Tibial nerve (tissue), 4 donors: ENCODE data around the gene TMEM186. TPM values are rescaled to one million over a fixed set of nuclear protein-coding genes. Genes with fewer than 3 reads are reported as not detected.
"Not testable (repeated sequence)": the region's sequence is repeated elsewhere in the genome, so short reads cannot be mapped to it uniquely, and the experiment has no call there.

Experiments
- DNase-seq, 2 donors: peaks; one replicate each; pipeline ENCODE4 v3.0.0-alpha.2; 2019; ENCODE audit warnings: low spot score in 2 of 2
- H3K27ac ChIP-seq, 4 donors: fragments of 200-600 bp; sonication (generic) in 3 of 4; one replicate each; pipeline ENCODE4 v1.5.1; 2017 to 2019; ENCODE audit warnings: mild to moderate bottlenecking in 1 of 4
- H3K27me3 ChIP-seq, 2 donors: fragments of 200-600 bp; sonication (generic) in 1 of 2; one replicate each; pipeline versions ENCODE4 v1.5.1 to v1.6.0; 2017 to 2019
- H3K36me3 ChIP-seq, 3 donors: fragments of 200-600 bp; sonication (generic); one replicate each; pipeline ENCODE4 v1.5.1; 2018 to 2019
- H3K4me1 ChIP-seq, 4 donors: fragments of 200-600 bp; sonication (generic) in 3 of 4; one replicate each; pipeline ENCODE4 v1.5.1; 2017 to 2019
- H3K4me3 ChIP-seq, 4 donors: fragments of 200-600 bp; sonication (generic) in 3 of 4; one replicate each; pipeline ENCODE4 v1.5.1; 2017 to 2019; ENCODE audit warnings: mild to moderate bottlenecking in 1 of 4, moderate library complexity in 1 of 4
- H3K9me3 ChIP-seq, 4 donors: fragments of 200-600 bp; sonication (generic) in 3 of 4; one replicate each; pipeline ENCODE4 v1.5.1; 2017 to 2019
- EP300 ChIP-seq, 2 donors: sonication (generic); formaldehyde crosslinking; IDR thresholded peaks; one replicate each; pipeline ENCODE4 v1.6.1; 2017; ENCODE audit warnings: antibody characterized with exemption in 2 of 2, mild to moderate bottlenecking in 1 of 2
- POLR2A ChIP-seq, 2 donors: fragments of 450-650 bp; IDR thresholded peaks; one replicate each; pipeline ENCODE4 v1.6.1; 2017; ENCODE audit warnings: antibody characterized with exemption in 2 of 2, mild to moderate bottlenecking in 2 of 2, moderate library complexity in 2 of 2
- WGBS, 2 donors: methylation state at CpG; one replicate each; pipeline ENCODE4 v1.1.5; 2018; 5-methylcytosine and 5-hydroxymethylcytosine counted together
- total RNA-seq, 4 donors: library from RNA; depleted of rRNA; stranded (reverse); fragments of >200 nt; gene quantifications; one replicate each; pipeline ENCODE4 v1.1.0, GENCODE V29; 2016
- TF ChIP-seq, protein P1 (sequence below), 5 experiments: fragments of 200-600 bp in 3 of 5; fragments of 450-650 bp in 2 of 5; sonication (generic) in 3 of 5; IDR thresholded peaks; one replicate each; pipeline ENCODE4 v1.5.1; 2016 to 2019; ENCODE audit warnings: antibody characterized with exemption in 5 of 5, mild to moderate bottlenecking in 3 of 5, moderate library complexity in 2 of 5

Gene TMEM186
- total RNA-seq, 4 donors from 2014 or later = 5.7 to 9.6 (median 7.2) TPM

DNA sequence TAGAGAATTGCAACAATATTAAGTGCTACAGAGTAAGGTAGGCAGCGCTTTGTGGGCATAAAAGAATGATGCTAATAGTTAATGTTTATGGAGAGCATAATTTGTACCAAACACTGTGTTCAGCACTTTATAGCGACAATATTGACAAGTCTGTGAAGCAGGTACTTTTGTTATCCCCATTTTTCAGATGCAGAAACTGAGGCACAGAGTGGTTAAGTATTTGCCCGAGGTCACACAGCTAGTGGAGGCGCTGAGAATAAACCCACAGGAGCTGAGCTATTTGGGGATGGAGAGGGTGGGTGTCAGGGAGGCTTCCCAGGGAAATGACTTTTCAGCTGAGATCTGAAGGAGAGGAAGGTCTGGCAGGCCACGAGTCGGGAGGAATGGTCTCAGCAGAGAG is 39.4 kb downstream of the TMEM186 start:
- no peaks in the 10 kb centered on the region for H3K4me1 ChIP-seq
- 88 to 93% methylated on average over 6 of the region's 6 CpGs for WGBS, 2 donors

DNA sequence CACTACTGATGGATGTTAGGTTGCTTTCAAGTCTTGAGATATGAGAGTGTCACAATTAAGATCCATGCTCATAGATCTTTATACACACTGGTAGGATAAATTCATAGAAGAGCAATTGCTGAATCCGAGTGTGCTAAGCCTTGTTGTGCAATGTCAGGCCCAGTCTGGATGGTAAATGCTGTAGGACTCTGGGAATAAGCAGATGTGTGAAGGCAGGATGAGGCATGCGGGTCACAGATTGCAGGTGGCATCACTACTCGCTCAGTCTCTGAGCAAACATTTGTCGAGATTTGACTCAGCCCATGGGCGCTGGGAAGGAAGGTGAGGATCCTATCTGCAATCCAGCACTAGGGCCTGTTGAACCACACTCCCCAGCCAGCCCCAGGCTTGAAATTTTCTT is 40.7 kb downstream of the TMEM186 start:
- DNase-seq = no peak
- 95 to 96% methylated on average over 5 of the region's 5 CpGs for WGBS, 2 donors
- H3K36me3 ChIP-seq = peaks cover 0 to 73% (median 0%) of the 10 kb centered on the region in 3 donors
- no peak overlapping the region for H3K4me3 ChIP-seq
- no peaks in the 10 kb centered on the region for H3K4me1 ChIP-seq
- H3K27ac ChIP-seq = no peak overlapping the region
- H3K9me3 ChIP-seq = no peaks in the 10 kb centered on the region
- no peaks in the 10 kb centered on the region for H3K27me3 ChIP-seq
- TF ChIP-seq POLR2A (IDR thresholded peaks at IDR 0.05) (no peak), EP300 (IDR thresholded peaks at IDR 0.05) (no peak)
- TF ChIP-seq, protein P1, sequence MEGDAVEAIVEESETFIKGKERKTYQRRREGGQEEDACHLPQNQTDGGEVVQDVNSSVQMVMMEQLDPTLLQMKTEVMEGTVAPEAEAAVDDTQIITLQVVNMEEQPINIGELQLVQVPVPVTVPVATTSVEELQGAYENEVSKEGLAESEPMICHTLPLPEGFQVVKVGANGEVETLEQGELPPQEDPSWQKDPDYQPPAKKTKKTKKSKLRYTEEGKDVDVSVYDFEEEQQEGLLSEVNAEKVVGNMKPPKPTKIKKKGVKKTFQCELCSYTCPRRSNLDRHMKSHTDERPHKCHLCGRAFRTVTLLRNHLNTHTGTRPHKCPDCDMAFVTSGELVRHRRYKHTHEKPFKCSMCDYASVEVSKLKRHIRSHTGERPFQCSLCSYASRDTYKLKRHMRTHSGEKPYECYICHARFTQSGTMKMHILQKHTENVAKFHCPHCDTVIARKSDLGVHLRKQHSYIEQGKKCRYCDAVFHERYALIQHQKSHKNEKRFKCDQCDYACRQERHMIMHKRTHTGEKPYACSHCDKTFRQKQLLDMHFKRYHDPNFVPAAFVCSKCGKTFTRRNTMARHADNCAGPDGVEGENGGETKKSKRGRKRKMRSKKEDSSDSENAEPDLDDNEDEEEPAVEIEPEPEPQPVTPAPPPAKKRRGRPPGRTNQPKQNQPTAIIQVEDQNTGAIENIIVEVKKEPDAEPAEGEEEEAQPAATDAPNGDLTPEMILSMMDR (IDR thresholded peaks at IDR 0.05) = no peak

More for the DNA sequence above, 39.4 kb downstream of the TMEM186 start:
- H3K27ac ChIP-seq = no peak overlapping the region
- H3K9me3 ChIP-seq = no peaks in the 10 kb centered on the region
- no peaks in the 10 kb centered on the region for H3K27me3 ChIP-seq
- no peak for TF ChIP-seq EP300 (IDR thresholded peaks at IDR 0.05)
- H3K4me3 ChIP-seq = no peak overlapping the region
- peaks cover 0 to 72% (median 0%) of the 10 kb centered on the region in 3 donors for H3K36me3 ChIP-seq
- no peak for DNase-seq

DNA sequence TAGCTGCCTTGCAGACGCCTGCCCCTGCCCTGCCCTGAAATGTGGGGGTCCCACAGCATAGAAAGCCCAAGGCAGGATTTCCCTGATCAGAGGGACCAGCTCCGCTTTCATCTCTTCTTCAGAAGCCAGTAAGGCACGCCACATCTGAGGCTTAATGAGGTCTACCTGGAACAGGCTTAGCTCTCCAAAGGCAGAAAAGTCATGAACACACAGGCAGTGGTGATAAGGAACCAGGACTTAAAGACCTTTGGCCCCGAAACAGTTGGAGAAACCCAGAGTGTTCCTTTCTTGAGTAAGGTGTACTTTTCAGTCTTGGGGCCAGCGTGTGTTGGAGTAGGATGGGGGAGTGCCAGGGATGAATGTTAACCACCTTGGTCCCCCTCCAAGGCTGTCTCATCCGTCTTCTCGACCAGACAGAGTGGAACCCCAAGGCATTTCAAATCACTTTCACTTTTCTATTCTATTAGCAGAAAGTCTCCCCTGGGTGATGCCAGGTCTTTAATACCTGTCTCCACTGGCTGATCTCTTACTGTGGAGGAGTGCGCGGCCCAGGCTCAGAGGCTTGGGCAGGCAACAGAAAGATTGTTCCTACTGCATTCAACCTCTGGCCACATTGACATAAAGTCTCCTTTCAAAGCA is 43.9 kb downstream of the TMEM186 start:
- H3K4me3 ChIP-seq = no peak overlapping the region
- DNase-seq = no peak
- no peaks in the 10 kb centered on the region for H3K9me3 ChIP-seq
- no peaks in the 10 kb centered on the region for H3K27me3 ChIP-seq
- H3K36me3 ChIP-seq = peaks cover 0 to 67% (median 0%) of the 10 kb centered on the region in 3 donors
- no peaks in the 10 kb centered on the region for H3K4me1 ChIP-seq
- TF ChIP-seq, protein P1 (IDR thresholded peaks at IDR 0.05) = no peak
- TF ChIP-seq EP300 (IDR thresholded peaks at IDR 0.05) (no peak), POLR2A (IDR thresholded peaks at IDR 0.05) (no peak)
- no peak overlapping the region for H3K27ac ChIP-seq
- WGBS, 2 donors = 71 to 75% methylated on average over 9 of the region's 9 CpGs

DNA sequence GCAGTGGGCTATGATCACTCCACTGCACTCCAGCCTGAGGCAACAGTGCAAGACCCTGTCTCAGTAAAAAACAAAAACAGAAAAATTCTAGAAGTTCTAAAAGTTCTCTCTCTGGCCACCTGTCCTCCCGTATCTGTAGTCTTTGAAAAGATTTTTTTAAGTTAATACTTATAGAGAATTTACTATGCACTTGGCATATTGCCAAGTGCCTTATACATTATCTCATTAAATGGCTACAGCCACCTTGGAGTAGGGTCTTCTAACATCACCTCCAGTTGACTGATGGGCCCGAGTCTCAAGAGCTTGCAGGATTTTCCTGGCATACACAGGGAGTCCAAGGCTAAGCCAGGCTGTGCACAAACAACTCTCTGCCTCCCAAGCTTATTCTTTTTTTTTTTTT is 44.7 kb downstream of the TMEM186 start:
- no peaks in the 10 kb centered on the region for H3K4me1 ChIP-seq
- H3K27me3 ChIP-seq = no peaks in the 10 kb centered on the region
- DNase-seq = no peak
- WGBS, 2 donors = 38 to 44% methylated on average over 2 of the region's 2 CpGs
- H3K36me3 ChIP-seq = peaks cover 0 to 62% (median 0%) of the 10 kb centered on the region in 3 donors
- no peaks in the 10 kb centered on the region for H3K9me3 ChIP-seq
- TF ChIP-seq EP300 (IDR thresholded peaks at IDR 0.05) (no peak), POLR2A (IDR thresholded peaks at IDR 0.05) (no peak)
- TF ChIP-seq, protein P1 (IDR thresholded peaks at IDR 0.05) = no peak
- H3K4me3 ChIP-seq = no peak overlapping the region
- no peak overlapping the region for H3K27ac ChIP-seq

DNA sequence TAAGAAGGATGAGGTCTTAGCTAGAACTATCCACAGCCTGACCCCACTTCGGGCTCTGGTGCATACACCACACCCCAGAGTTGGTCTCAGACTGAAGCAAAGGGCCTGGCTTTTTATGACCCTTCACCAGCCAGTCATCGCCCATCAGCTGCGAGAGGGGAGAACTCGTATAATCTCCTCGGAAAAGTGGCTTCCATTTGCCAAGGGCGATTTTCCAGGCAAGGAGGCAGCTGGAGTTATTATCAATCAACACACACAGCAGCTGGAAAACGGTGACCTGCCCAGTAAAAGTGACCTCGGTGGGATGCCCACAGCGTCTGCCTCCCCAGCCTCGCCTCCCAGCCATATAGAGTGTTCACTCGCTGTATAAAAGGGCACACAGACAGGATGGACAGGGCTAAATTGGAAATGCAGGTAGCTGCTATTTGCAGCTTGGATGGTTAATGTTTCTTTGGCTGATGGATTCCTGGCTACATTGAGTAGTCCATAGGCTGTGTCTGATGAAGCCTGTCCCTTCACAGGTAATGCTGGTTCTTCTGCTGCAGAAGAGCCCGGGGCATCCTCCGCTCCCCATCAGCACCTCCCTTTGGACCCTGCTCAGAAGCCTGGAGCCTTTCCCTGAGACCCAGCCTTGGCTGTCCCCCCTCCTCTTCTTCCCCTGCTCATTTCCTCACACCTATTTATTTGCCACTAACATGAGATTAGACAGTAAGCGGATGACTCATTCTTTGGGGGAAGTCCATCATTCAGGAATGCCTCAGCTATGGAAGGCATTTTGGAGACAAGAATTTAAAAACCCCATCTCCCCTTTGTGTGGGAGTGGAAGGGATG is 45.7 kb downstream of the TMEM186 start:
- Histone ChIP-seq H3K27me3 (no peaks in the 10 kb centered on the region), H3K36me3 (peaks cover 0 to 57% (median 0%) of the 10 kb centered on the region in 3 donors), H3K4me3 (no peak overlapping the region), H3K9me3 (no peaks in the 10 kb centered on the region), H3K4me1 (no peaks in the 10 kb centered on the region), H3K27ac (no peak overlapping the region)
- WGBS, 2 donors = 70 to 81% methylated on average over 14 of the region's 14 CpGs
- TF ChIP-seq, protein P1 (IDR thresholded peaks at IDR 0.05) = no peak
- TF ChIP-seq EP300 (IDR thresholded peaks at IDR 0.05) (no peak), POLR2A (IDR thresholded peaks at IDR 0.05) (no peak)
- DNase-seq = no peak

DNA sequence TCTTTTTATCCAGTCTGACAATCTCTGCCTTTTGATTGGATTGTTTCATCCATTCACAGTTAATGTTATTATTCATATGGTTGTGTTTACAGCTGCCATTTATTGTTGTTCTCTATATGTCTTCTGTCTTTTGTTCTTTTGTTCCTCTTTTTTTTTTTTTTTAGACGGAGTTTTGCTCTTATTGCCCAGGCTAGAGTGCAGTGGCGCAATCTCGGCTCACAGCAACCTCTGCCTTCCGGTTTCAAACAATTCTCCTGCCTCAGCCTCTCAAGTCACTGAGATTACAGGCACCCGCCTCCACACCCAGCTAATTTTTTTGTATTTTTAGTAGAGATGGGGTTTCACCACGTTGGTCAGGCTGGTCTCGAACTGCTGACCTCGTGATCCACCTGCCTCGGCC is 48.5 kb downstream of the TMEM186 start:
- not testable (repeated sequence) for H3K9me3 ChIP-seq, H3K27me3 ChIP-seq, DNase-seq, H3K4me3 ChIP-seq, H3K27ac ChIP-seq, H3K4me1 ChIP-seq
- peaks cover 0 to 60% (median 0%) of the 10 kb centered on the region in 3 donors for H3K36me3 ChIP-seq
- 81 to 84% methylated on average over 9 of the region's 9 CpGs for WGBS, 2 donors
